SK-N-SH (cell line): ENCODE data around the gene DIPK1A. TPM values are rescaled to one million over a fixed set of nuclear protein-coding genes. Genes with fewer than 3 reads are reported as not detected.

Source experiments
- CTCF ChIA-PET: fragments of 300-600, 350-600 bp; formaldehyde crosslinking; extraction: SDS; loops from one replicate; lab custom pipeline; 2021; lab: Yijun Ruan, JAX
- POLR2A ChIA-PET: fragments of 350-600 bp; sonication (Branson Sonifier 250); formaldehyde crosslinking; extraction: SDS; loops from one replicate; lab custom pipeline; 2020; ENCODE audit warnings: antibody characterized with exemption, inconsistent platforms; lab: Yijun Ruan, JAX
- DNase-seq: peaks from one replicate; pipeline ENCODE4 v3.0.0; 2012
- H2AFZ ChIP-seq: fragments of 200-600 bp; sonication (generic); 2 replicates; pipeline ENCODE4 v1.8.1; 2016; ENCODE audit warnings: antibody characterized with exemption, mild to moderate bottlenecking, low read depth
- H3F3A ChIP-seq: fragments of 200-600 bp; sonication (generic); replicated peaks from 2 replicates; pipeline ENCODE3; 2016; ENCODE audit warnings: antibody characterized with exemption, mild to moderate bottlenecking; ENCODE audit not compliant: insufficient read depth
- H3K27ac ChIP-seq, 2 experiments: fragments of 200-500 bp in 1 of 2; fragments of 200-600 bp in 1 of 2; sonication (Bioruptor generic) in 1 of 2; sonication (generic), shearing (Covaris generic) in 1 of 2; 2 replicates each; pipeline versions ENCODE4 v1.5.1 to v1.6.1; 2014 to 2016; ENCODE audit warnings: low read depth in 2 of 2, inconsistent platforms in 1 of 2, low read length in 1 of 2, mild to moderate bottlenecking in 1 of 2, mixed read lengths in 1 of 2
- H3K27me3 ChIP-seq: fragments of 200-600 bp; sonication (generic), shearing (Covaris generic); 2 replicates; pipeline ENCODE4 v1.6.1; 2016; ENCODE audit warnings: mixed run types; ENCODE audit not compliant: insufficient read depth
- H3K36me3 ChIP-seq, 2 experiments: fragments of 200-500 bp in 1 of 2; fragments of 200-600 bp in 1 of 2; sonication (Bioruptor generic) in 1 of 2; sonication (generic) in 1 of 2; replicated peaks in 1 of 2; 2 replicates each; pipeline versions ENCODE3 to v1.5.1; 2014 to 2016; ENCODE audit warnings: low read length in 1 of 2, mild to moderate bottlenecking in 1 of 2; ENCODE audit not compliant: insufficient read depth in 2 of 2, control insufficient read depth in 1 of 2
- H3K4me1 ChIP-seq, 2 experiments: fragments of 200-500 bp in 1 of 2; fragments of 200-600 bp in 1 of 2; sonication (Bioruptor generic) in 1 of 2; sonication (generic), shearing (Covaris generic) in 1 of 2; 2 replicates each; pipeline versions ENCODE4 v1.5.1 to v1.6.1; 2014 to 2016; ENCODE audit warnings: low read depth in 1 of 2, low read length in 1 of 2, mixed run types in 1 of 2; ENCODE audit not compliant: insufficient read depth in 2 of 2, control insufficient read depth in 1 of 2
- H3K4me2 ChIP-seq: fragments of 200-600 bp; sonication (generic), shearing (Covaris generic); 2 replicates; pipeline ENCODE4 v1.6.1; 2017; ENCODE audit warnings: mixed run types
- H3K4me3 ChIP-seq, 2 experiments: fragments of 200-500 bp in 1 of 2; fragments of 200-600 bp in 1 of 2; sonication (Bioruptor generic) in 1 of 2; sonication (generic), shearing (Covaris generic) in 1 of 2; 2 replicates each; pipeline versions ENCODE4 v1.5.1 to v1.8.1; 2014 to 2016; ENCODE audit warnings: low read depth in 2 of 2, inconsistent platforms in 1 of 2, low read length in 1 of 2, mild to moderate bottlenecking in 1 of 2, mixed read lengths in 1 of 2, moderate library complexity in 1 of 2
- H3K79me2 ChIP-seq: fragments of 200-600 bp; sonication (generic); 2 replicates; pipeline ENCODE4 v1.8.1; 2017; ENCODE audit warnings: mild to moderate bottlenecking; ENCODE audit not compliant: insufficient read depth
- H3K9ac ChIP-seq: fragments of 200-600 bp; sonication (generic); 2 replicates; pipeline ENCODE4 v1.6.1; 2017; ENCODE audit warnings: mixed run types
- H3K9me2 ChIP-seq: fragments of 200-600 bp; sonication (generic); 2 replicates; pipeline ENCODE4 v1.6.1; 2017; ENCODE audit warnings: mixed run types
- H3K9me3 ChIP-seq: fragments of 200-600 bp; sonication (generic); 2 replicates; pipeline ENCODE4 v1.6.1; 2017; ENCODE audit warnings: mixed run types, mild to moderate bottlenecking, moderate library complexity
- H4K20me1 ChIP-seq: fragments of 200-600 bp; sonication (generic); 2 replicates; pipeline ENCODE4 v1.6.1; 2017; ENCODE audit warnings: mild to moderate bottlenecking, mixed run types; ENCODE audit not compliant: insufficient read depth
- CHD2 ChIP-seq: fragments of 150-350 bp; IDR thresholded peaks from 2 replicates; pipeline ENCODE4 v1.6.1; 2018; ENCODE audit warnings: low read length; ENCODE audit not compliant: partially characterized antibody
- EZH2phosphoT487 ChIP-seq: fragments of 200-600 bp; sonication (generic); IDR thresholded peaks from 2 replicates; pipeline ENCODE4 v1.6.1; 2017; ENCODE audit warnings: low read depth, mixed run types, mild to moderate bottlenecking, antibody characterized with exemption, moderate library complexity, borderline replicate concordance
- FOSL2 ChIP-seq: IDR thresholded peaks from 2 replicates; pipeline ENCODE4 v1.4.0; 2012; ENCODE audit warnings: low read depth, mild to moderate bottlenecking, moderate library complexity, borderline replicate concordance
- FOXJ3 ChIP-seq: sonication (generic); formaldehyde crosslinking; IDR thresholded peaks from 2 replicates; pipeline ENCODE4 v1.5.1; 2020; ENCODE audit warnings: mild to moderate bottlenecking, missing genetic modification reagents
- GABPA ChIP-seq: IDR thresholded peaks from 2 replicates; pipeline ENCODE4 v1.4.0; 2012; ENCODE audit warnings: low read depth, mild to moderate bottlenecking
- IRF3 ChIP-seq: fragments of 150-350 bp; IDR thresholded peaks from 2 replicates; pipeline ENCODE4 v1.6.1; 2016; ENCODE audit warnings: mild to moderate bottlenecking, low read depth, low read length
- MAX ChIP-seq: IDR thresholded peaks from 2 replicates; pipeline ENCODE4 v1.4.0; 2012; ENCODE audit warnings: low read depth
- MEF2A ChIP-seq: IDR thresholded peaks from 2 replicates; pipeline ENCODE4 v1.4.0; 2012; ENCODE audit warnings: low read depth, borderline replicate concordance
- NFIC ChIP-seq: IDR thresholded peaks from 2 replicates; pipeline ENCODE4 v1.4.0; 2012; ENCODE audit warnings: borderline replicate concordance
- RAD21 ChIP-seq: IDR thresholded peaks from 2 replicates; pipeline ENCODE4 v1.6.1; 2012; ENCODE audit warnings: mild to moderate bottlenecking, low read length
- RCOR1 ChIP-seq: fragments of 150-350 bp; IDR thresholded peaks from 2 replicates; pipeline ENCODE4 v1.6.1; 2017; ENCODE audit warnings: antibody characterized with exemption, low read length
- REST ChIP-seq: IDR thresholded peaks from 2 replicates; pipeline ENCODE4 v1.6.1; 2012; ENCODE audit warnings: mild to moderate bottlenecking, low read depth, low read length, moderate library complexity
- RFX5 ChIP-seq: IDR thresholded peaks from 2 replicates; pipeline ENCODE4 v1.6.1; 2012; ENCODE audit warnings: mild to moderate bottlenecking, improper control_type of control experiment, low read length
- RXRA ChIP-seq: IDR thresholded peaks from 2 replicates; pipeline ENCODE4 v1.4.0; 2012; ENCODE audit warnings: low read depth, mild to moderate bottlenecking, borderline replicate concordance
- SIN3A ChIP-seq: IDR thresholded peaks from 2 replicates; pipeline ENCODE4 v1.6.1; 2012; ENCODE audit warnings: low read depth, mild to moderate bottlenecking, low read length, moderate library complexity, borderline replicate concordance
- TAF1 ChIP-seq: IDR thresholded peaks from 2 replicates; pipeline ENCODE4 v1.6.1; 2012; ENCODE audit warnings: low read depth, mild to moderate bottlenecking, low read length, moderate library complexity, borderline replicate concordance
- TCF12 ChIP-seq: IDR thresholded peaks from 2 replicates; pipeline ENCODE4 v1.4.0; 2012
- TEAD4 ChIP-seq: IDR thresholded peaks from 2 replicates; pipeline ENCODE4 v1.4.0; 2012; ENCODE audit warnings: mild to moderate bottlenecking, borderline replicate concordance; ENCODE audit not compliant: insufficient read depth
- USF2 ChIP-seq: fragments of 150-350 bp; IDR thresholded peaks from 2 replicates; pipeline ENCODE4 v1.6.1; 2017; ENCODE audit warnings: antibody characterized with exemption, low read length, low read depth, borderline replicate concordance
- YY1 ChIP-seq: IDR thresholded peaks from 2 replicates; pipeline ENCODE4 v1.4.0; 2012; ENCODE audit warnings: low read depth, mild to moderate bottlenecking
- WGBS: methylation state at CpG from one replicate; pipeline ENCODE4 v1.1.6; 2017; ENCODE audit warnings: low lambda C conversion rate; 5-methylcytosine and 5-hydroxymethylcytosine counted together
- polyA plus RNA-seq, 3 experiments: library from polyadenylated mRNA; depleted of rRNA; stranded (reverse); fragments of >200 nt; gene quantifications; 2 replicates each; pipeline ENCODE4 v1.2.3, GENCODE V29; 2012

Gene DIPK1A
- polyA plus RNA-seq, 1 of the 3 experiments (the other 2 are of a cell fraction), result 3.4 TPM

- TF ChIP-seq TEAD4 (no peak), MAX (no peak), TAF1 (no peak), GABPA (no peak), IRF3 (no peak), RXRA (no peak), YY1 (no peak), RFX5 (no peak), REST (no peak), TCF12 (no peak), MEF2A (no peak), RCOR1 (no peak), FOSL2 (no peak), CHD2 (no peak), FOXJ3 (CRISPR knock-in tag) (no peak), RAD21 (no peak), USF2 (no peak), SIN3A (no peak), NFIC (no peak), EZH2phosphoT487 (no peak)
- no peak overlapping the region for H2AFZ ChIP-seq
- H4K20me1 ChIP-seq, result no peaks in the 10 kb centered on the region
- no peak for DNase-seq
- H3K27me3 ChIP-seq, result no peaks in the 10 kb centered on the region
- H3K4me3 ChIP-seq, result no peak overlapping the region
- CTCF ChIA-PET, result interaction anchor here (0.9 to 1.5 kb wide), 3 partner anchors 13 to 30 kb away, joined by 3 to 4 read pairs (median 4); no protein-coding TSS in a partner anchor
- peaks cover 3% of the 10 kb centered on the region for H3F3A ChIP-seq
- H3K27ac ChIP-seq, result no peak overlapping the region
- H3K9me2 ChIP-seq, result no peaks in the 10 kb centered on the region
- H3K4me1 ChIP-seq, result peaks cover 0 to 5% of the 10 kb centered on the region in 2 experiments; a peak in 1 of 4 replicates
- H3K36me3 ChIP-seq, result no peaks in the 10 kb centered on the region
- H3K9ac ChIP-seq, result no peak overlapping the region
- H3K4me2 ChIP-seq, result no peak overlapping the region
- no peaks in the 10 kb centered on the region for H3K9me3 ChIP-seq
- WGBS, result 96% methylated on average over 7 of the region's 7 CpGs
- POLR2A ChIA-PET, result no interaction called here
- H3K79me2 ChIP-seq, result no peaks in the 10 kb centered on the region
Observed at GRCh38 chr1:92803140-92803887, 157.9 kb downstream of the DIPK1A start.
